DMS53 (cell line): ENCODE results near the gene CNTN4.

Experiments
- DNase-seq: peaks from one replicate; lab custom pipeline; 2025; lab: John Stamatoyannopoulos, UW

Gene CNTN4

DNA sequence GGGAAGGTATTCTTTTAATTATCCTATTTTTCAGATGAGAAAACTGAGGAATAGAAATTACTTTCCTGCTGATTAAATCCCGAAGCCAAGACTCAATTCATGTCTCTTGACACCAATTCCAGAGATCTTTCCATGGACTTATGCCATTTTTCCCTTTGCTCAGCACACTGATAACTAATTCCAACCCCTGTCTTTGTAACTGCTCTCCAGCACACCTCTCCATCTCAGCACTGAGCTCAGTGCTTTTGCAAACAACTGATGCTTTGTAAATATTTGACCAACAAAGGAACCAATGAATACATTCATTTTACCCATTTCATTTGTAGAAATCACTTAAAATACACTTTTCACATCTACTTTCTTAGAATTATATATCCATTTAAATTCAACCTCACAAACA is 762.5 kb downstream of the CNTN4 start:
- peak; percentile 34 for DNase-seq

- DNase-seq = no peak
Measured at GRCh38 chr3:2861920-2862319, 763.3 kb downstream of the CNTN4 start.

DNA sequence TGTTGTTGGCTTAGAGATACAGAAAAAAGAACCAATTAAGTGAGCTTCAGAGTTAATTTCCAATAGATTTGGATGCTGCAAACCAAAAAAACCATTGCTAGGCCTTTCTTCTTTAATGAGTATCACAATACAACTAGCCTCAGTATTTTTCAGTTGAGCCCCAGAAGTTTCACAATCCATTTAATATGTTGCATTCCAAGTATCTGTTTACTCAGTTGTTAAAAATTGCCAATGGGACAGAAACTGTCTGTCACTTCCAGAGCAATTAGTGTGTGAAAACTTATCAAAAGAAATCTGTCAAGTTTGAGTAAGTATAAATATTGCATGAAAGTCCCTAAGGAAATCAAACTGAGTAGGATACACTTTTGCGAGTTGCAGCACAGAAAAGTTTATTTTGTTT is 763.7 kb downstream of the CNTN4 start:
- no peak for DNase-seq

DNA sequence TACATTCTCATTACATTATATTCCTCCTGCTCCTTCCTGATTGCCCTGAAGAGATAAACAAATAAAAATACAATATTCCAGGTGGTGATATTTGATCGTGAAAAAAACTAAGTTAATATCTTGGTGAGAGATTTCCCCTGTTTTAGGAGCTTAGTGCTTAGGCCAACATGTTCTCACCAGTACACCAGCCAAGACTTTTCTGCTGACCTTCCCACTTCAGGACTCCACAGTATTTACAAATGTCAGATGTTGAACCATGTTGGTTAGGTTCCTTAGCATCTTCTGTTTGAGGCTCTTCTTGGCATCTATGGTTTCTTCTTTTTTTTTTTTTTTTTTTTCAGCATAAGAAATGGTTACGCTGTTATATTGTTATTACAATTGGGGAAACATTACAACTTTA is 764.5 kb downstream of the CNTN4 start:
- no peak for DNase-seq

- DNase-seq = peak; percentile 35
Measured at GRCh38 chr3:2869905-2870304, 771.2 kb downstream of the CNTN4 start.

DNA sequence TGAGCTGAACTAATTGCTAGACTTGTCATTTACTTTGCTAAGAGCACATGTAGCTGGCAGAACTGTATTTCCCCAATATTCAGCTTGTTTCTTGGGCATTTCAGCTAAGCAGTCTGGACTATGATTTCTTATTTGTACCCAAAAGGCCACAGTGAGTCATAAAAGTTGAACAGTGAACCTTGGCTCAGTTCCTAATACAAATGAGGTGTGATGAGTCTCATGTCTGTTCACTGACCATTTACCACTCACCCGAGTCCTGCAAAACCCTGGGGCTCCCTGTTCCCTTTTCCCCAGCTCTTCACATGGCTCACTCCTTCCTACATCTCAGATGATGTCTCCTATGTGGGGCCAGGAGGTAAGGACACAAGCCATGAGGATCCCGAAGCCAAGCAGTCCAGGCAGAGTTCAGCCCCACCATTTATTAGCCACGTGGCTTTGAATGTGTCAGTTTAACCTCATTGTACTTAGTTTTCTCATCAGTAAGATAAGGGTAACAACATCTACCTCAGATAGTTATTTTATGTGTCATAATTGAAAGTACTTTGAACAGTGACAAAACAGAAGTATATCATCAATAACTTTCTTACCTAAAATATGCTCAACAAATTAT is 772.2 kb downstream of the CNTN4 start:
- peak; percentile 0 for DNase-seq

DNA sequence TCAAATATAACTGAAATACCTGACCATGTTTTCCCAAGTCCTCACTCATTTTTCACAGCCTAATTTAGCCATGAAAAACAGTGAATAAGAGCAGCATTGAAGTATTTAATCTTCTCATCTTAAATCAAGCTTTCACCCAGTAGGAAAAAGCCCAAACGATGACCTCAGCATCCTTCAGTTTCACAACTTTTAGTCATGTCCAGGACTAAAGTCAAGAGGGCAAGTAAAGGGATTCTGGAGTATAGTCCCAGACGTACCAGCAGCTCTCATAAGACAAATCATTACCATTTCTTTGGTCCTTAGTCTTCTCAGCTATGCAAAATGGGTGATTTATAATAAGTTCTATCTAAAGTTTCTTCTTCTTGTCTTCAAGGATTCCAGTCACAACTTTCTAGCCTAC is 774.2 kb downstream of the CNTN4 start:
- no peak for DNase-seq

DNA sequence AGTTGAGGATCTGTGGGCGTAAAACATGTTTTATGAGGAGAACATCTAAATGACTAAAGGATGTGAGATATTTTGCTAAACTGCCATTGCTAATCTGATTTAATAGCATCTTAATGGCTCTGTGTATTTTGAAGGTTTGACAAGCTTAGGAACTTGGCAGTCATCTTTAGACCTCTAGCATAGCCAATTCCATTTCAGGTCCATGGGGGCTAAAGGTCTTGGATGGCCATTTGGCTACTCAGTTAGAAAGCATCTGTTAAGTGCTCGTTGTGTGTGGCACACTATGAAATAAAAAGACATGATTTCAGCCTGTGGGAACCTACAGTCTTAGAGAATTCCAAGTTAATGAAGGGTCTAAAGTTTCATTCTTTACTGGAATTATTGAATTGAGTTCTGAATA is 775.3 kb downstream of the CNTN4 start:
- no peak for DNase-seq

GRCh38 chr3:2875699-2876098 is 777.0 kb downstream of the CNTN4 start:
- DNase-seq = no peak

GRCh38 chr3:2876362-2876761 is 777.7 kb downstream of the CNTN4 start:
- DNase-seq = no peak

DNA sequence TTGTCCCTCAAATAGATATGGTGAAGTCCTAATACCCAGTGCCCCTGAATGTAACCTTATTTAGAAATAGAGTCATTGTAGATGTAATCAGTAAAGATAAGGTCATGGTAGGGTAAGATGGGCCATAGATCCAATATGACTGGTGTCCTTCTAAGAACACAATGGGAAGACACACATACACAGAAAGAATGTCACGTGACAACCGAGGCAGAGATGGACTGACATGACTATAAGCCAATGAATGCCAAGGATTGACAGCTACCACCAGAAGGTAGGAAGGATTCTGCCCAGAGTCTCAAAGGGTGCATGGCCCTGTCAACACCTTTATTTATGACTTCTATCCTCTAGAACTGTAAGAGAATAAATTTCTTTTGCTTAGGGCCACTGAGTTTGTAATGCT is 780.4 kb downstream of the CNTN4 start:
- DNase-seq = no peak

GRCh38 chr3:2879587-2879986 is 780.9 kb downstream of the CNTN4 start:
- DNase-seq = no peak

GRCh38 chr3:2880218-2880756 is 781.6 kb downstream of the CNTN4 start:
- no peak for DNase-seq

DNA sequence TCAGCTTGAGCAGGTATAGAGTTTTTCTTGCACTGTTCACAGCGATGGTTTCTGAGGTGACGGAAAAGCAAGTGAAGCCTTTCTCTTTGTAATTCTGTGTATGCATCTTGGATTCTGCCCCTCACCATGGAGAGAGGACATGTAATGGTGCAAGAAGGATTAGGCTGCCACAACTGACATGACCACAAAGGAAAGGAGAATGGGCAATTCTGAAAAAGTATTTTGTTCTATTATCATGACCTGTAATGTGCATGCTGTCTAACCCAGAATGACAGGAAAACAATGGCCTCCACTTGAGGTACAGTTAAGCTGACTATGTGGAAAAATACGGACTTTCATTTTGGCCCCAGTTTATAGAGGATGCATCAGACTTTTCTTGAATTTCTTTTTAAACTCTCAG is 784.6 kb downstream of the CNTN4 start:
- DNase-seq = no peak

DNA sequence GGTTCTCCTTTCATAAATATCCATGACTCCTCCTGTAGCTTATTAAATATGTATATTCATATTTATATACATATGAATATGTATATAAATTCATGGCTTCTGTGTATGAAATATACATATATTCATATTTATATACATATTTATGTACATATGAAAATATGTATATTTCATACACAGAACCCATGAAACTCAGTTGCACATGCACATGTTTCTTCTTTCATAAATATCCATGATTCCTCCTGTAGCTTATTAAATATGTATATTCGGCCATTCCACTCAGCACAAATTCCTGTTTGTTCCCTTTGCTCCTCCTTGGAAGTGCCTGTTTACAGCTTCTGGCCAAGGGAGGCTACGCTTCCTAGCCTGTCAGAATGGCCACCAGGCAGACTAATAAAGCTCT is 789.9 kb downstream of the CNTN4 start:
- DNase-seq = no peak

- no peak for DNase-seq
Measured at GRCh38 chr3:2889736-2890135, 791.1 kb downstream of the CNTN4 start.

- no peak for DNase-seq
Measured at GRCh38 chr3:2896308-2896939, 797.8 kb downstream of the CNTN4 start.

- DNase-seq = no peak
Measured at GRCh38 chr3:2897821-2898220, 799.2 kb downstream of the CNTN4 start.

DNA sequence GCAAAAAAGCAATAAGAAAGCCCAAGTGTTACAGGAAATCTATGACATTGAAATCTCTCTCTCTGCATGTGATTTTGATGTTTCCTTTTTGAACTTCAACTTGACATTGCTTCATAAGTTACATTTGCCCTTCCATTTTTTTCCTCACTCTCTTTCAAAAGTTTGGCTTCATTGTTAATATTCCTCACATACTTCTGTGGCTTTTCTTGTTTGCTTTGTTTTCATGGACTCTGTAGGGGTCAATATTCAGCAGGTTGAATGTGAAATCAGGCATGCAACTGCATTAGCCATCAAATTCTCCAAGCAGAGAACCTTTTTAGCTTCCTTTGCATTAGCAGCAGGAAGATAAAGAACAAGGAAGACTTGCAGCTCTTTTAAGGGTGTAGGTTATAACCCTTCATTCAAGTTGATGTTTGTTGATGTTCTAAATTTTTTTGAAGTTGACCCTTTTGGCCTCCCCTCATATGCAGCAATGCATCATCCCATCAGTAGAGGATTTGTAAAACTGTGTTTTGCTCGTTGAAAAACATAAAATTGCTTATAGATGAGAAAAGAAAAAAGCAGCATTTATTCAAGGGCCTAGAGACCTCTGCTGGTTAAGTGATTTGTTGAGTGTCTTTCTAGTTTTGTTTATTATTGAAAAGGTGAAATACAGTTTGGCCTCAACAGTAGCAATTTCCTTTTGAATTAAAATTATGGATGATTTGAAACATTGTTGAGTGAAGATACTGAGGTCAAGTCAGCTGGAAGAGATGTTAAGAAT is 800.1 kb downstream of the CNTN4 start:
- peak; percentile 1 for DNase-seq

- DNase-seq = no peak
Measured at GRCh38 chr3:2904054-2904453, 805.4 kb downstream of the CNTN4 start.

GRCh38 chr3:2908693-2909351 is 810.2 kb downstream of the CNTN4 start:
- no peak for DNase-seq

- no peak for DNase-seq
Measured at GRCh38 chr3:2910997-2911396, 812.3 kb downstream of the CNTN4 start.

GRCh38 chr3:2915826-2916225 is 817.2 kb downstream of the CNTN4 start:
- no peak for DNase-seq
